T-helper 1 cell treated with Interleukin-12 subunit alpha and Interleukin-12 subunit beta and Interleukin-4 antibody, amounts not matched to agents 30 ng/mL and 1 ng/mL, for 36 hours (primary cell): ENCODE data around the gene OR3A3. TPM values are rescaled to one million over a fixed set of nuclear protein-coding genes. Genes with fewer than 3 reads are reported as not detected.

ENCODE experiments used
- intact Hi-C: fragments of 100-400 bp; cut with micrococcal nuclease; formaldehyde crosslinking; loops from one replicate; pipeline ENCODE4 v1.15.1; 2024
- total RNA-seq: library from RNA; stranded (reverse); gene quantifications from 2 replicates; pipeline ENCODE4 v1.2.3, GENCODE V29; 2022

Gene OR3A3
- total RNA-seq, 1 donor from 2014 or later = not detected

DNA sequence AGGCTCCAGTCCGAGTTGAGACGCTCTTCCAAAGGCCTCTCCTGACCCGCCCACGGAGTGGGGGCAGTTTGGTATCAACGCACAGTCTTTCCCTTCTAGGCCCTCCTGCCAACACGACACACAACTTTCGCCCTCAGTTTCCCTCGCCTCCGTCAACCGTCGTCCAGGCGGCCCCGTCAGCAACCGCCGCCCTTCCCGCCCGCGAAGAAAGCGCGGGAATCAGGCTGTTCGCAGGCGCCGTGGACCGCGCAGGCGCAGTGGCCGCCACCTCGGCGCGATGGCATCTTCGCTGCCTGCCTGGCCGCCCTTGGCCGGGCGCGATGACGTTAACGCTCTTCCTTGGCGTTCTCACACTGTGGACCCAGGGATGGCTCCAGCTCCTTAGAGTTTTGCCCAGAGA, 60.4 kb downstream of the OR3A3 start, which contains the start of gene SPATA22:
Gene SPATA22, minus strand, starts transcription at position 221 of the 400 bp plus-strand sequence. CDS start 2,494 bp downstream, outside the sequence.
- intact Hi-C loops = no loop called here

DNA sequence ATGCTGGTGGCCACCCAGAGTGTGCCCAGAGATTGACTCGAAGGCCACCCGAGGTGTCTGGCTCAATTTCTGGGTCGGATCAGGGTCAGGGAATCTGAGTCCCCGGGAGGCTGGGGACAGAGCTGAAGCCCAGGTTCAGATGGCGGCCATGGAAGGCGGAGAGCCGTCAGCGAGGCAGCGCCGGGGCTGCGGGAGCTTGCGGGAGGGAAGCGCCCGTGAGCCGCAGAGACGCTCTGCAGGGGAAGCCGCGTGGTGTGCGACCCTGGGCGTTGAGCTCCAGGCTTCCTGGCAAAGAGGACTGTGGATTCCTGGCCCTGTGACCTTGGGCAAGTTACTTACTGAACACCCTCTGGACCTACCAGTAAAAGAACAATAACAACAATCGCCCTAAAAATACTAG, 61.0 kb downstream of the OR3A3 start:
- intact Hi-C loops = no loop called here

Other genes with a start within 250 kb of the OR3A3 start
- not detected in 2 replicates for gene OR1A2, start 213.9 kb upstream of the OR3A3 start, total RNA-seq
- gene OR1A1, start 203.7 kb upstream of the OR3A3 start, total RNA-seq = not detected in 2 replicates
- gene OR3A1, start 113.0 kb upstream of the OR3A3 start, total RNA-seq = 0.25 TPM in 1 of 2 replicates, not detected in the other
- gene OR3A2, start 25.1 kb upstream of the OR3A3 start, total RNA-seq = 0.86 and 0.98 TPM in 2 replicates
- gene OR1E1, start 13.0 kb upstream of the OR3A3 start, total RNA-seq = not detected in 2 replicates
- gene OR1E2, start 22.5 kb downstream of the OR3A3 start, total RNA-seq = not detected in 2 replicates
- gene SPATA22, start 60.4 kb downstream of the OR3A3 start, total RNA-seq = 0.20 TPM in 1 of 2 replicates, not detected in the other
- gene ASPA, start 64.6 kb downstream of the OR3A3 start, total RNA-seq = not detected in 2 replicates
- gene TRPV3, start 146.4 kb downstream of the OR3A3 start, total RNA-seq = 0.20 and 0.37 TPM in 2 replicates
- gene TRPV1, start 198.0 kb downstream of the OR3A3 start, total RNA-seq = 7.7 and 9.0 TPM in 2 replicates
- 11.4 and 13.2 TPM in 2 replicates for gene SHPK, start 224.9 kb downstream of the OR3A3 start, total RNA-seq
- gene CTNS, start 225.4 kb downstream of the OR3A3 start, total RNA-seq = 21.3 and 23.9 TPM in 2 replicates